Cardiac muscle cell (in vitro differentiated cells and primary cell): Measurements from ENCODE around the gene CDC42BPB. TPM values are rescaled to one million over a fixed set of nuclear protein-coding genes. Genes with fewer than 3 reads are reported as not detected.

Source experiments
- DNase-seq, 2 donors: peaks; one replicate each; pipeline versions ENCODE4 v3.0.0 to v3.0.0-alpha.2; 2010 to 2017; ENCODE audit warnings: low read depth in 1 of 2, low spot score in 1 of 2
- H3K27ac ChIP-seq: fragments of 200-600 bp; sonication (generic); 2 replicates; pipeline ENCODE4 v1.5.1; 2016
- H3K27me3 ChIP-seq: fragments of 200-600 bp; sonication (generic); 2 replicates; pipeline ENCODE4 v1.6.0; 2016; ENCODE audit warnings: control low read depth
- H3K36me3 ChIP-seq: fragments of 200-600 bp; sonication (generic); 2 replicates; pipeline ENCODE4 v1.5.1; 2016; ENCODE audit warnings: control low read depth
- H3K4me1 ChIP-seq: fragments of 200-600 bp; sonication (generic); 2 replicates; pipeline ENCODE4 v1.8.1; 2017; ENCODE audit warnings: low read depth, mild to moderate bottlenecking, mixed run types
- H3K4me3 ChIP-seq: fragments of 200-600 bp; sonication (generic); 2 replicates; pipeline ENCODE4 v1.5.1; 2016; ENCODE audit warnings: mild to moderate bottlenecking
- H3K9me3 ChIP-seq: fragments of 200-600 bp; sonication (generic); 2 replicates; pipeline ENCODE4 v1.5.1; 2017; ENCODE audit warnings: low read depth, mild to moderate bottlenecking, control low read depth
- polyA plus RNA-seq: library from polyadenylated mRNA; unstranded; fragments of >200 nt; fragmentation: Nextera tagmentation; extraction: Ambion mirVana; gene quantifications from 2 replicates; pipeline ENCODE4 v1.2.1, GENCODE V29; 2016
- total RNA-seq: library from RNA; depleted of rRNA; stranded (reverse); fragments of >200 nt; gene quantifications from 2 replicates; pipeline ENCODE4 v1.2.3, GENCODE V29; 2016
- TF ChIP-seq, protein P1 (sequence below): IDR thresholded peaks from 2 replicates; pipeline ENCODE4 v1.5.1; 2012; ENCODE audit warnings: low read depth, mild to moderate bottlenecking, low read length

The CDC42BPB gene
- total and polyA plus RNA-seq, 2 experiments from 2014 or later: 18.9 to 91.6 TPM

DNA sequence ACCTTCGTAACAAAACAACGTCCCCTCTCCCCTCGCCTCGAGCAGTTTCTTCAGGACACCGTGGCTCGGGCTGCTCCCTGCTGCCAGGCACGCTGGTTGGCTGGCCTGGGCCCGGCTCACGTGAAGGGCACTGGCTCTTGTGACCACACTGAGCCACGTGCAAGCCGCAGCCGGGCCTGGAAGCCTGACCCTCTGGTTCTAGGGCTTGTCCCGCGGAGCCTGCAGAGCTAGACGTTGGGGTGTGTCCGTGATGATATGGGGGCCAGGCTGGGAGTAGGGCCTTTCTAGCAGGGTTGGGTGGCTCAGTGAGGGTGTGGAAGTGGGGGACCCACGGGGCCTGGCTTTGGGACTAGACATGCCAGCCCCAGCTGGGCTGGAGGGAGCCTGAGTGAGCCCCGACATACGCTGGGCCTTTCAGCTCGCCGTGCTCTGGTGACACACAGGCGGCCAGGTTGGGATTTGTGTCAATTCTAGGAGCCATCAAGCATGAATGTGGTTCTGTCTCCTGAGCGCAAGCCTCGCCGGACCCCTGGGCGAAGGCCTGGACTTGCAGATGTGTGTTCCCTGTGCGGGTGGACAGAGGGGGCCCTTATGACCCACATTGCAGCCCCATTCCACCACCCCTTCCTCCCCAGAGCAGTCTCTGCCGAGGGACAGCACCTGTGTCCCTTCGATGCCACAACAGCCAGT is 148.4 kb downstream of the CDC42BPB start:
- H3K9me3 ChIP-seq: no peaks in the 10 kb centered on the region

DNA sequence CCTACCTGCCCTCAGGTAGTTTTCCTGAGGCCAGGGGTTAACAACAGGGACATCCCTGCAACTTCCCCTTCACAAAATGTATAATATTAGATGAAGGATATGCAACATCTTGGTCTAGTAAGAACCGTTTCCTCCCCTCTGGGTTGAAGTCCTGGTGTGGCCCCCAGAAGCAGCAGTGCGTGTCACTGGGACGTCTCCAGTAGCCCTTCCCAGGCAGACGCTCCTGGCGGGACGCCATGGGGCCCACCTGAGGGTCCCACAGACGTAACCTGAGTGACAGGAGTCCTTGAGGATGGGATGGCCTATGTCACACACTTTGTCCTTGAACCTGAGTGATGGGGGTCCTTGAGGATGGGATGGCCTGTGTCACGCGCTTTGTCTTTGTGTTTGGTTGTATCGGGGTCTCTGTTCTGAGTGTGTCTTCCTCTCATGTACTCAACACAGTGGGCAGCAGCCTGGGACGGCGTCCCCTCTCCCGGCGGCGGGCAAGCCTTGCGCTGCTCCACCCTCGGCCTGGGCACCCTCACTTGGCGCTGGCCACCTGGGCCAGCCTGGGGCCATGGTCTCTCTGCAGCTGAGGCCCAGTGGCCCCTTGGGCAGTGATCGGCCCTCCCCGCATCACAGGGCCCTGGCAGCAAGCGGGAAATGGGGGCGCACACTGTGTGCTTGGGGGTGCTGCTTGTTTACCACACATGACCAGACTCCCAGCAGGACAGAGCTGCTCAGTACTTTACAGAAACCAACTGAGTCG is 149.2 kb downstream of the CDC42BPB start:
- no peak overlapping the region for H3K4me3 ChIP-seq
- H3K27me3 ChIP-seq: no peaks in the 10 kb centered on the region
- no peak for DNase-seq
- no peaks in the 10 kb centered on the region for H3K9me3 ChIP-seq
- H3K4me1 ChIP-seq: peaks cover 11% of the 10 kb centered on the region
- H3K27ac ChIP-seq: no peak overlapping the region
- TF ChIP-seq, protein P1, sequence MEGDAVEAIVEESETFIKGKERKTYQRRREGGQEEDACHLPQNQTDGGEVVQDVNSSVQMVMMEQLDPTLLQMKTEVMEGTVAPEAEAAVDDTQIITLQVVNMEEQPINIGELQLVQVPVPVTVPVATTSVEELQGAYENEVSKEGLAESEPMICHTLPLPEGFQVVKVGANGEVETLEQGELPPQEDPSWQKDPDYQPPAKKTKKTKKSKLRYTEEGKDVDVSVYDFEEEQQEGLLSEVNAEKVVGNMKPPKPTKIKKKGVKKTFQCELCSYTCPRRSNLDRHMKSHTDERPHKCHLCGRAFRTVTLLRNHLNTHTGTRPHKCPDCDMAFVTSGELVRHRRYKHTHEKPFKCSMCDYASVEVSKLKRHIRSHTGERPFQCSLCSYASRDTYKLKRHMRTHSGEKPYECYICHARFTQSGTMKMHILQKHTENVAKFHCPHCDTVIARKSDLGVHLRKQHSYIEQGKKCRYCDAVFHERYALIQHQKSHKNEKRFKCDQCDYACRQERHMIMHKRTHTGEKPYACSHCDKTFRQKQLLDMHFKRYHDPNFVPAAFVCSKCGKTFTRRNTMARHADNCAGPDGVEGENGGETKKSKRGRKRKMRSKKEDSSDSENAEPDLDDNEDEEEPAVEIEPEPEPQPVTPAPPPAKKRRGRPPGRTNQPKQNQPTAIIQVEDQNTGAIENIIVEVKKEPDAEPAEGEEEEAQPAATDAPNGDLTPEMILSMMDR: no peak
- peaks cover 7% of the 10 kb centered on the region for H3K36me3 ChIP-seq

More for the DNA sequence above, 148.4 kb downstream of the CDC42BPB start:
- Histone ChIP-seq H3K4me3 (no peak overlapping the region), H3K4me1 (peaks cover 9% of the 10 kb centered on the region), H3K27me3 (no peaks in the 10 kb centered on the region), H3K36me3 (peaks cover 7% of the 10 kb centered on the region), H3K27ac (no peak overlapping the region)
- TF ChIP-seq, protein P1: no peak
- DNase-seq: no peak

DNA sequence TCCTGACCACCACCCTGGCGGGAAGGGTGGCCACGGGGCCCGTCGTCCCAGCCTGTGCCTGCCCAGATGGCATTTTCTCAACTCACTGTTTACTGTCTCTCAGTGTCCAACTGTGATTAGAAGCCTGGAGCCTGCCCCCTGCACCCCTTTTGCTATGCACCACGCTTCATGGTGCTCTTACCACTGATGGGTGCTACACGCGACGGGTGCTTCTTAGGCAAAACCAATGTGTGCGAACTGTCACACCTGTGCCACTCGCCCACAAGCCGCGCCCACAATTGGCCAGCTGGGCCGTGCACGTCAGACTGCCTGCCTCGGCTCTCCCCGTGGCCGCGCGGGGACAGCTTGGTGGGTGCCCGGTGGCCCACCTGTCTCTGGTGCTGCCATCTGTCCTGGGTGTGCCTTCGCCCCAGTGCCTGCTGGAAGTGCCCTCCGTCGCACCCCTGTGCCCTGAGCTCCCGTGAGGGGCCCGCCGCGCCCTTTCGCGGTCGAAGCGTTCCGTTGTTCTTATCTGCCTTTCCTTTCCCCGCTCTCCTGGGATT is 150.0 kb downstream of the CDC42BPB start:
- no peak for DNase-seq
- Histone ChIP-seq H3K27me3 (no peaks in the 10 kb centered on the region), H3K9me3 (no peaks in the 10 kb centered on the region), H3K27ac (no peak overlapping the region), H3K36me3 (peaks cover 7% of the 10 kb centered on the region), H3K4me1 (peaks cover 19% of the 10 kb centered on the region), H3K4me3 (no peak overlapping the region)
- TF ChIP-seq, protein P1: no peak

DNA sequence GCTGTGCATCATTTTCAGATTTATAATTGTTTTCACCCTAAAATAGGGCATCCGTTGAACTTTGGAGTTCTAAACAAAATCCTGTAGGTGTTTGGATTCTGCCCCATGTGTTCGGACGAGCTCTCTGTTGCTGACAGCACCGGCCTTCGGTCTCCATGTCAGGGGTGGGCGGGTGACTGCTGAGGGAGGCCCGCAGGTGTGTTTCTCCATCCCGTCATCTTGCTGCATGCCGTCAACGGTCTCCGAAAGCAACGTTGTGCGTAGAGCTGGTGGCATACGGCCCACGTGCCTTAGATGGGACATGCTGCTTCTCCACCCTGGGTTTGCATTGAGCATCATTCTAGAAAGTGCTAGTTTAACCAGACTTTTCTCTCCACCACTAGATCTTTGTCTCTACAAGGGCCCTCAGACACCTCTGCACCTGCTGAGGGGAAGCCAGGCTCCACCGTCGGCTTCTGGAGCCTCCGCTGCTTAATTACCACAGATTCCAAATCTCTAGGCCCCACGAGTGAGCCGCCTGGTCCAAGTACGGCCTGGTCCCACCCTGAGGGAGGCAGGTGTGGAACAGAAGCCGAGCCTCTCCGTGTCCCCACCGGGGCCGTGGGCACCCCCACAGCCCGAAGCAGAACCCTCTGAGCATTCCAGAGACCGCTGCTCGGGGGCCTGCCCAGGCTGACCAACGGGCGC is 150.6 kb downstream of the CDC42BPB start:
- H3K9me3 ChIP-seq: no peaks in the 10 kb centered on the region
- peaks cover 24% of the 10 kb centered on the region for H3K4me1 ChIP-seq
- peaks cover 7% of the 10 kb centered on the region for H3K36me3 ChIP-seq
- no peak overlapping the region for H3K4me3 ChIP-seq
- no peak overlapping the region for H3K27ac ChIP-seq
- TF ChIP-seq, protein P1: no peak
- H3K27me3 ChIP-seq: no peaks in the 10 kb centered on the region
- no peak for DNase-seq
